Endothelial cell of umbilical vein (primary cell): Measurements from ENCODE around the gene HSP90B1. TPM values are rescaled to one million over a fixed set of nuclear protein-coding genes. Genes with fewer than 3 reads are reported as not detected.

Source experiments
- BruUV-seq: library from RNA; stranded (reverse); fragments of 400-500 nt; replicated peaks from 2 replicates; lab custom pipeline; 2021; lab: Mats Ljungman, UMichigan
- CTCF ChIA-PET: fragments of 300-600, 350-600 bp; sonication (Branson Sonifier 250); formaldehyde crosslinking; loops from one replicate; lab custom pipeline; 2021; ENCODE audit warnings: antibody characterized with exemption, inconsistent platforms; lab: Charles Lee
- POLR2A ChIA-PET: fragments of 300-600, 350-600 bp; sonication (Branson Sonifier 250); formaldehyde crosslinking; loops from one replicate; lab custom pipeline; 2021; ENCODE audit warnings: antibody characterized with exemption, inconsistent platforms; lab: Charles Lee
- DNase-seq: peaks from one replicate; pipeline ENCODE4 v3.0.0-alpha.2; 2011; ENCODE audit warnings: low read depth, low spot score
- FAIRE-seq: peaks from 2 replicates; lab custom pipeline; 2011; peaks lifted over from hg19 to GRCh38; lab: Jason Lieb, UNC
- H2AFZ ChIP-seq: 2 replicates; pipeline ENCODE4 v1.6.0; 2012; ENCODE audit warnings: low read depth, low read length, control low read depth, inconsistent platforms
- H3K27ac ChIP-seq: 2 replicates; pipeline ENCODE4 v1.5.1; 2011; ENCODE audit warnings: low read depth, mild to moderate bottlenecking, control low read depth, low read length, moderate library complexity; ENCODE audit not compliant: insufficient read depth
- H3K27me3 ChIP-seq, 2 experiments: 2 replicates each; pipeline versions ENCODE4 v1.6.0 to v1.6.1; 2011; ENCODE audit warnings: low read length in 2 of 2, mixed read lengths in 1 of 2; ENCODE audit not compliant: control insufficient read depth in 2 of 2, insufficient read depth in 2 of 2
- H3K36me3 ChIP-seq, 2 experiments: 2 replicates in 1 of 2; 3 replicates in 1 of 2; pipeline ENCODE4 v1.5.1; 2011; ENCODE audit warnings: low read length in 2 of 2, mild to moderate bottlenecking in 1 of 2, moderate library complexity in 1 of 2; ENCODE audit not compliant: control insufficient read depth in 2 of 2, insufficient read depth in 2 of 2; ENCODE audit errors: extremely low read depth in 1 of 2
- H3K4me1 ChIP-seq: 3 replicates; pipeline ENCODE4 v1.5.1; 2011; ENCODE audit warnings: mild to moderate bottlenecking, low read length; ENCODE audit not compliant: control insufficient read depth, insufficient read depth; ENCODE audit errors: extremely low read depth
- H3K4me2 ChIP-seq: 2 replicates; pipeline ENCODE4 v1.6.1; 2011; ENCODE audit warnings: low read length, control low read depth, mixed read lengths; ENCODE audit not compliant: insufficient read depth
- H3K4me3 ChIP-seq, 3 experiments: fragments of 200-600 bp in 1 of 3; sonication (generic), shearing (Covaris generic) in 1 of 3; replicated peaks in 1 of 3; 2 replicates each; pipeline ENCODE4 v1.5.1; 2011 to 2016; ENCODE audit warnings: control low read depth in 3 of 3, low read length in 3 of 3, mild to moderate bottlenecking in 2 of 3, inconsistent platforms in 1 of 3, low read depth in 1 of 3, moderate library complexity in 1 of 3; ENCODE audit not compliant: insufficient read depth in 1 of 3
- H3K79me2 ChIP-seq: 2 replicates; pipeline ENCODE4 v1.6.0; 2012; ENCODE audit warnings: low read length, inconsistent platforms; ENCODE audit not compliant: control insufficient read depth, insufficient read depth
- H3K9ac ChIP-seq: replicated peaks from 2 replicates; pipeline ENCODE3; 2011; ENCODE audit warnings: low read length, control low read depth; ENCODE audit not compliant: insufficient read depth; ENCODE audit errors: extremely low read depth
- H3K9me1 ChIP-seq: replicated peaks from 3 replicates; pipeline ENCODE4 v1.6.0; 2011; ENCODE audit warnings: mild to moderate bottlenecking, low read length; ENCODE audit not compliant: control insufficient read depth, insufficient read depth; ENCODE audit errors: extremely low read depth
- H3K9me3 ChIP-seq: replicated peaks from 2 replicates; pipeline ENCODE4 v1.5.1; 2012; ENCODE audit warnings: low read length, inconsistent platforms; ENCODE audit not compliant: control insufficient read depth, insufficient read depth
- H4K20me1 ChIP-seq: replicated peaks from 2 replicates; pipeline ENCODE3; 2011; ENCODE audit warnings: mild to moderate bottlenecking, low read length; ENCODE audit not compliant: control insufficient read depth, insufficient read depth; ENCODE audit errors: extremely low read depth
- CTCF ChIP-seq, 2 donors: IDR thresholded peaks; 1 replicate in 1 of 2; 2 replicates in 1 of 2; pipeline ENCODE4 v1.5.1; 2011; ENCODE audit warnings: low read length in 2 of 2, mild to moderate bottlenecking in 2 of 2, moderate library complexity in 2 of 2, control low read depth in 1 of 2, inconsistent platforms in 1 of 2, low read depth in 1 of 2; ENCODE audit not compliant: insufficient read depth in 1 of 2; ENCODE audit errors: extremely low read depth in 1 of 2
- EZH2 ChIP-seq: IDR thresholded peaks from 2 replicates; pipeline ENCODE4 v1.6.1; 2012; ENCODE audit warnings: borderline replicate concordance, low read depth, mild to moderate bottlenecking, moderate library complexity, low read length, inconsistent platforms; ENCODE audit not compliant: severe bottlenecking
- FOS ChIP-seq: IDR thresholded peaks from 2 replicates; pipeline ENCODE4 v1.6.1; 2011; ENCODE audit warnings: mild to moderate bottlenecking, low read length, moderate library complexity, borderline replicate concordance; ENCODE audit not compliant: insufficient read depth
- GATA2 ChIP-seq: IDR thresholded peaks from 2 replicates; pipeline ENCODE4 v1.7.0; 2011; ENCODE audit warnings: low read depth, mild to moderate bottlenecking, moderate library complexity, mixed read lengths, low read length; ENCODE audit not compliant: insufficient read length, insufficient read depth
- JUN ChIP-seq: IDR thresholded peaks from 2 replicates; pipeline ENCODE4 v1.6.1; 2011; ENCODE audit warnings: borderline replicate concordance, low read depth; ENCODE audit not compliant: insufficient read length, insufficient read depth
- MAX ChIP-seq: IDR thresholded peaks from 2 replicates; pipeline ENCODE4 v1.6.1; 2011; ENCODE audit not compliant: insufficient read depth, insufficient read length
- MYC ChIP-seq: IDR thresholded peaks from one replicate; pipeline ENCODE4 v1.6.1; 2011; ENCODE audit warnings: mild to moderate bottlenecking, low read depth, low read length
- POLR2A ChIP-seq: IDR thresholded peaks from 2 replicates; pipeline ENCODE4 v1.6.1; 2012; ENCODE audit warnings: low read depth, mild to moderate bottlenecking, control low read depth, low read length
- POLR2AphosphoS5 ChIP-seq: IDR thresholded peaks from 2 replicates; pipeline ENCODE4 v1.6.1; 2012; ENCODE audit warnings: low read depth, mild to moderate bottlenecking, control low read depth, low read length, moderate library complexity; ENCODE audit not compliant: insufficient read depth
- dilution Hi-C: fragments of 300-500 bp; cut with MboI; formaldehyde crosslinking; loops from one replicate; pipeline ENCODE4 v1.15.0; 2019; ENCODE audit warnings: low sequenced_read_pairs; ENCODE audit not compliant: extremely low pct_ligation_motif_present
- intact Hi-C: fragments of 100-400 bp; cut with micrococcal nuclease; formaldehyde crosslinking; loops from one replicate; pipeline ENCODE4 v1.10.0; 2022
- polyA plus RNA-seq, 4 experiments: library from polyadenylated mRNA; depleted of rRNA in 3 of 4; stranded (reverse) in 3 of 4; unstranded in 1 of 4; fragments of >200 nt; gene quantifications; 2 replicates each; pipeline versions ENCODE4 v1.2.1 to v1.2.3, GENCODE V29; 2011 to 2012; ENCODE audit warnings: missing spikeins in 1 of 4
- total RNA-seq: library from RNA; stranded (reverse); gene quantifications from 2 replicates; pipeline ENCODE4 v1.2.3, GENCODE V29; 2021

HSP90B1 gene
- total and polyA plus RNA-seq, 2 donors (not counting 3 experiments of a cell fraction or from before 2014, with no cell fraction given) = 310 to 1,310 TPM

- no peak for TF ChIP-seq GATA2
- TF ChIP-seq CTCF (IDR thresholded peaks at IDR 0.05; ENCODE audit: extremely low read depth in 1 of 2, insufficient read depth in 1 of 2, low read depth in 1 of 2, low read length in 2 of 2) = no peak
- TF ChIP-seq POLR2A = no peak
- TF ChIP-seq JUN = no peak
- TF ChIP-seq MAX = no peak
- TF ChIP-seq MYC = no peak
- TF ChIP-seq POLR2AphosphoS5 = no peak
- no peak for TF ChIP-seq FOS
- TF ChIP-seq EZH2 = no peak
- Histone ChIP-seq H3K4me1 (peaks cover 10% of the 10 kb centered on the region), H3K4me3 (no peak overlapping the region), H2AFZ (no peak overlapping the region), H3K9me3 (no peaks in the 10 kb centered on the region), H3K9me1 (no peaks in the 10 kb centered on the region), H3K27ac (no peak overlapping the region), H3K27me3 (no peaks in the 10 kb centered on the region), H3K9ac (no peak overlapping the region), H3K36me3 (no peaks in the 10 kb centered on the region), H3K79me2 (peaks cover 25% of the 10 kb centered on the region), H3K4me2 (no peak overlapping the region), H4K20me1 (no peaks in the 10 kb centered on the region)
- DNase-seq (no peak), FAIRE-seq (no peak)
- dilution Hi-C loops = no loop called here
- intact Hi-C loops = no loop called here
- POLR2A ChIA-PET = interaction anchor here (0.6 kb wide), 1 partner anchor 115 kb away, joined by 16 read pairs; no protein-coding TSS in a partner anchor
- CTCF ChIA-PET = no interaction called here
- no TSS peak for BruUV-seq
These were observed 30.5 kb downstream of the HSP90B1 start for GRCh38 chr12:103960616-103961227.
